HL-60 (cell line): ENCODE data around the gene SNX30.

ENCODE experiments used
- TF ChIP-seq, protein P1 (sequence below): IDR thresholded peaks from one replicate; pipeline ENCODE4 v1.5.1; 2011; ENCODE audit warnings: low read length, control low read depth, inconsistent platforms; ENCODE audit not compliant: insufficient read depth
- TF ChIP-seq, protein P2 (sequence below): IDR thresholded peaks from 2 replicates; pipeline ENCODE4 v1.6.1; 2012; ENCODE audit warnings: low read depth; ENCODE audit not compliant: insufficient replicate concordance

- TF ChIP-seq, protein P1, sequence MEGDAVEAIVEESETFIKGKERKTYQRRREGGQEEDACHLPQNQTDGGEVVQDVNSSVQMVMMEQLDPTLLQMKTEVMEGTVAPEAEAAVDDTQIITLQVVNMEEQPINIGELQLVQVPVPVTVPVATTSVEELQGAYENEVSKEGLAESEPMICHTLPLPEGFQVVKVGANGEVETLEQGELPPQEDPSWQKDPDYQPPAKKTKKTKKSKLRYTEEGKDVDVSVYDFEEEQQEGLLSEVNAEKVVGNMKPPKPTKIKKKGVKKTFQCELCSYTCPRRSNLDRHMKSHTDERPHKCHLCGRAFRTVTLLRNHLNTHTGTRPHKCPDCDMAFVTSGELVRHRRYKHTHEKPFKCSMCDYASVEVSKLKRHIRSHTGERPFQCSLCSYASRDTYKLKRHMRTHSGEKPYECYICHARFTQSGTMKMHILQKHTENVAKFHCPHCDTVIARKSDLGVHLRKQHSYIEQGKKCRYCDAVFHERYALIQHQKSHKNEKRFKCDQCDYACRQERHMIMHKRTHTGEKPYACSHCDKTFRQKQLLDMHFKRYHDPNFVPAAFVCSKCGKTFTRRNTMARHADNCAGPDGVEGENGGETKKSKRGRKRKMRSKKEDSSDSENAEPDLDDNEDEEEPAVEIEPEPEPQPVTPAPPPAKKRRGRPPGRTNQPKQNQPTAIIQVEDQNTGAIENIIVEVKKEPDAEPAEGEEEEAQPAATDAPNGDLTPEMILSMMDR = no peak
- TF ChIP-seq, protein P2, sequence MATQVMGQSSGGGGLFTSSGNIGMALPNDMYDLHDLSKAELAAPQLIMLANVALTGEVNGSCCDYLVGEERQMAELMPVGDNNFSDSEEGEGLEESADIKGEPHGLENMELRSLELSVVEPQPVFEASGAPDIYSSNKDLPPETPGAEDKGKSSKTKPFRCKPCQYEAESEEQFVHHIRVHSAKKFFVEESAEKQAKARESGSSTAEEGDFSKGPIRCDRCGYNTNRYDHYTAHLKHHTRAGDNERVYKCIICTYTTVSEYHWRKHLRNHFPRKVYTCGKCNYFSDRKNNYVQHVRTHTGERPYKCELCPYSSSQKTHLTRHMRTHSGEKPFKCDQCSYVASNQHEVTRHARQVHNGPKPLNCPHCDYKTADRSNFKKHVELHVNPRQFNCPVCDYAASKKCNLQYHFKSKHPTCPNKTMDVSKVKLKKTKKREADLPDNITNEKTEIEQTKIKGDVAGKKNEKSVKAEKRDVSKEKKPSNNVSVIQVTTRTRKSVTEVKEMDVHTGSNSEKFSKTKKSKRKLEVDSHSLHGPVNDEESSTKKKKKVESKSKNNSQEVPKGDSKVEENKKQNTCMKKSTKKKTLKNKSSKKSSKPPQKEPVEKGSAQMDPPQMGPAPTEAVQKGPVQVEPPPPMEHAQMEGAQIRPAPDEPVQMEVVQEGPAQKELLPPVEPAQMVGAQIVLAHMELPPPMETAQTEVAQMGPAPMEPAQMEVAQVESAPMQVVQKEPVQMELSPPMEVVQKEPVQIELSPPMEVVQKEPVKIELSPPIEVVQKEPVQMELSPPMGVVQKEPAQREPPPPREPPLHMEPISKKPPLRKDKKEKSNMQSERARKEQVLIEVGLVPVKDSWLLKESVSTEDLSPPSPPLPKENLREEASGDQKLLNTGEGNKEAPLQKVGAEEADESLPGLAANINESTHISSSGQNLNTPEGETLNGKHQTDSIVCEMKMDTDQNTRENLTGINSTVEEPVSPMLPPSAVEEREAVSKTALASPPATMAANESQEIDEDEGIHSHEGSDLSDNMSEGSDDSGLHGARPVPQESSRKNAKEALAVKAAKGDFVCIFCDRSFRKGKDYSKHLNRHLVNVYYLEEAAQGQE = no peak
Observed at GRCh38 chr9:112890106-112891081, 139.8 kb downstream of the SNX30 start, which contains the start of gene SLC46A2.
